Measurements from ENCODE around the gene ANKMY1.

ANKMY1 gene

GRCh38 chr2:240513549-240514287, 44.1 kb downstream of the ANKMY1 start:
- DNase-seq (ENCODE audit: insufficient read length, low spot score): peak; percentile 51
- no peak for FAIRE-seq
- peak; percentile 53 for TF ChIP-seq CTCF (IDR thresholded peaks at IDR 0.05; ENCODE audit: insufficient read depth, missing control alignments)

DNA sequence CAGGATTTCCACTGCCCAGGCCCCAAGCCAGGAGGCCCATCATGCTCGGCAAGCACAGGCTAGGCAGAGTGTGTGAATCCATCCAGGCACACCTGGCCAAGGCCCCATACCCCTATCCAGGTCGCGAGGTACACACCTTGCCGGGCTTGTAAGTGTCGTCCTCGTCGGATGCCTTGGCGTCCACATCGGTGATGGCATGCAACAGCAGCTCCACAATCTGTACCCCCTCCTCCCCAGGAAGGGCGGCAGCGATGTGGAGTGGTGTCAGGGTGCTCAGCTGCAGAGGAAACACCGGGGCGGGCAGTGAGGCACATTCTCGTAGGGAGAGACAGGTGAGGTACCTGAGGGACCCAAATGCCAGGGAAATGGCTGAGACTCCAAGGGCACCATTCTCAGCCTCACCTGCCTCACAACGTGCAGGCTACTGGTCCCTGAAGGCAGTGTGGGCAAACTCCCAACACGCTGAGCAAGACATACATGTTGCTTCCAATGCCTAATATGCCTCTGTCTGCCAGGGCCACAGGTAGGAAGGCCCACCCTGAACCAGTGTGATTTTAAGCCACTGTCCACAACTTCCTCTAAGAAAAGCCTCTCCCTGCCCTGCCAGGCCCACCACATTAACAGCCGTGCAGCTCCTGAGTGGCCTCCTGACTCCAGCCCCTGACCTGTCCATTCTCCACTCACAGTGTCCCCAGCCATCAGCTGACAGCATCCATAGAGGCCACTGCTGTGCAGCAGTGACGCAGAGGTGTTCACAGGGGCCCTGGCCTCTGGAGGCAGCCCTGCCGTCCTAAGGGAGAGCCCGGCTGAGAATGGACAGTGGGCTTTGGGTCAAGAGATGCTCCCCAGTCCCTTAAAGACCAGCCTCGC, 44.9 kb downstream of the ANKMY1 start:
- DNase-seq (ENCODE audit: insufficient read length, low spot score) (no peak), FAIRE-seq (no peak)
- TF ChIP-seq CTCF (IDR thresholded peaks at IDR 0.05; ENCODE audit: insufficient read depth, missing control alignments): no peak

- TF ChIP-seq CTCF (IDR thresholded peaks at IDR 0.05; ENCODE audit: insufficient read depth, missing control alignments): no peak
- FAIRE-seq: no peak
- no peak for DNase-seq (ENCODE audit: insufficient read length, low spot score)
Measured at GRCh38 chr2:240512109-240512485, 45.7 kb downstream of the ANKMY1 start.

- DNase-seq (ENCODE audit: insufficient read length, low spot score): no peak
- TF ChIP-seq CTCF (IDR thresholded peaks at IDR 0.05; ENCODE audit: insufficient read depth, missing control alignments): no peak
- FAIRE-seq: no peak
Measured at GRCh38 chr2:240511351-240512108, 46.3 kb downstream of the ANKMY1 start.

- FAIRE-seq: no peak
- TF ChIP-seq CTCF (IDR thresholded peaks at IDR 0.05; ENCODE audit: insufficient read depth, missing control alignments): no peak
- no peak for DNase-seq (ENCODE audit: insufficient read length, low spot score)
Measured at GRCh38 chr2:240510513-240511210, 47.1 kb downstream of the ANKMY1 start.

- DNase-seq (ENCODE audit: insufficient read length, low spot score) (no peak), FAIRE-seq (no peak)
- no peak for TF ChIP-seq CTCF (IDR thresholded peaks at IDR 0.05; ENCODE audit: insufficient read depth, missing control alignments)
Measured at GRCh38 chr2:240509667-240510512, 47.9 kb downstream of the ANKMY1 start.

All from D721Med (cell line).